C4-2B (cell line): Measurements from ENCODE around the gene SLC36A1.
A peak's percentile ranks its signal among the peaks of the same experiment; 100 is the strongest.

Experiments
- H3K27ac ChIP-seq: fragments of 450-650 bp; 2 replicates; pipeline ENCODE4 v1.5.1; 2017
- CTCF ChIP-seq: fragments of 450-650 bp; conservative IDR thresholded peaks from 2 replicates; pipeline ENCODE4 v1.5.1; 2017; ENCODE audit warnings: mild to moderate bottlenecking
- ZFX ChIP-seq: fragments of 450-650 bp; IDR thresholded peaks from 2 replicates; pipeline ENCODE4 v1.6.1; 2017

The SLC36A1 gene

DNA sequence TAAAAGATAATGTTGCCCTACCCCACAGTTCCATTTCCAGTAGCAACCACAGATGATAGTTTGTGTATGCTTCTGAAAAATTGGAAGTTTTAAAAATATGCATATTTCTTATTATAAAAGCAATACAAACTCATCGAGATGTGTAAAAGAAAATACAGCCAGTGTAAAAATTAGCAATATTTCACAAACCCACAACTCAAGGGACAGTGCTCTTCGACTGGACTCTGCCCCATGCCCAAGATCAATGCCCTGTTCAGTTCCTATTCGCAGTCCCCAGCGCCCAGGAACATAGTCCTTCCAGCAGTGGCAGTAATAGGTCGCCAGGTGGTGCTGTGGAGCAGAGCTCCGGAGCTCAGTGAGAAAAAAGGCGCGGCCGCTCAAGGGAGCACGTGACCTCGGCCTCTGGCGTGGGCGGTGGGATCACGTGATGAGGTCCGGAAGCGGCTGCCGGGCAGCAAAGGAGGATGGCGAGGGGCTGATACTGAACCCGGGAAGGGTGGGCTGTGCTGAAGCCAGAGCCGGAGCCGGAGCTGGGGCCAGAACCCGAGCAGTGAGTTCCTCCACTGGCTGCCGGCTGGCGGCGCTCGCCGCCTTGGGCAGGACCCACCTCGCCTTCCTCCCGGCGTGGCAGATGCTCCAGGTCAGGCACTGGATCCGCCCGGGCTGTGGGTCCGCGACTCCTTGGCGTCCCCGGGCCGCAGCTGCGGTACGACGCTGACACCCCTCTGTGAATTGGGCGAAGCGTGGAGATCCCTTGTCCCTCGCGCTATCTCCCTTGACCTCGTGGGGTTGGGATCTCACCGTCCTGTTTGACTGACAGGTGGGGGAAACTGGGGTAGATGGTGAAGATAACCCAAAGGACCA, at the start of gene SLC36A1:
Gene SLC36A1 (plus strand): TSS at position 430 of the 864 bp plus-strand sequence. CDS start 11,190 bp downstream, outside the sequence.
- TF ChIP-seq CTCF (peak; percentile 98), ZFX (no peak)
- peak within 1 kb of the TSS; percentile 74 for H3K27ac ChIP-seq

GRCh38 chr5:151405334-151406160, 41.9 kb upstream of the SLC36A1 start:
- H3K27ac ChIP-seq: no peak overlapping the region
- TF ChIP-seq CTCF (no peak), ZFX (no peak)

GRCh38 chr5:151406322-151406947, 41.0 kb upstream of the SLC36A1 start:
- H3K27ac ChIP-seq: no peak overlapping the region

DNA sequence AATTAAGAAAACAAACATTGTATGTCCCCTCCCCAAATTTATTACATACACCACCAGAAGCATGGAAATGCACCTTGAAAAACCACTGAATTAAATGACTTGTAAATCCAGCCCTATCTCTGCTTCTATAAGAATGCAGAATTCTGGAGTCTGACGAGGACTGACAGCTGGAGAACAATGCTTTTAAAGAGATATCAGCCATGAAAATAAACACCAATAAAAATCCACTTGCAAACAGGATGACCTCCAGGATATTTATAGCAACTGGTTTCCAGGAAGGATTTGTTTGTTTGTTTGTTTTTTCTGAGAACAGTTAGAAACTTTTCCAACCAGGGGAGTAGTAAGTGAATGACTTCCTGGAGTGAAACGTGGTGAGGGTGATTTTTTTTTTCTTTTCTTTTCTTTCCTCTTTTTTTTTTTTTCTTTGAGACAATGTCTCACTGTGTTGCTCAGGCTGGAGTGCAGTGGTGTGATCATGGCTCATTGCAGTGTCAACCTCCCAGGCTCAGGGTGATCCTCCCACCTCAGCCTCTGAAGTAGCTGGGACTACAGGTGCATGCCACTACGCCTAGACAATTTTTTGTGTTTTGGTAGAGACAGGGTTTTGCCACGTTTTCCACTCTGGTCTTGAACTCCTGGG, 38.7 kb upstream of the SLC36A1 start:
- H3K27ac ChIP-seq: peak overlapping the region; percentile 86
- TF ChIP-seq ZFX (no peak), CTCF (no peak)

More at GRCh38 chr5:151406322-151406947, 41.0 kb upstream of the SLC36A1 start:
- TF ChIP-seq ZFX (no peak), CTCF (peak; percentile 76)

DNA sequence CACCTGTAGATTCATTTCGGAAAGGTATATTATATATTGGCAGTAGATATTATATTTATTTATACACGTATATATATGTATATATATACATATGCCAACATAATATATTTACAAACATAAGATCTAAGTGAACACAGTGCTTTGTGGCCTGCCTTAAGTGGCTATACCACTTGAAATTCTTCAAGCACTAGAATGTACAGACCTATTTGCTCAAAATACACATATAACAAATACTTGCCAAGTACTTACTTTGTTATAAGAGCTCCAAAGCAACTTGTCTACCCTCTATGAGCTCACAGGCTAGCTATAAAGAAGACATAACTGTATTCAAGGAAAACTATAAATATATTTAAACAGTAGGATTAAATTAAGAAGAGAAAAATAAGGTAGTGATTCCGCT, 33.6 kb upstream of the SLC36A1 start:
- H3K27ac ChIP-seq: peak overlapping the region; percentile 76; the same call in 1 of the 2 replicates
- TF ChIP-seq ZFX: no peak
- no peak for TF ChIP-seq CTCF

DNA sequence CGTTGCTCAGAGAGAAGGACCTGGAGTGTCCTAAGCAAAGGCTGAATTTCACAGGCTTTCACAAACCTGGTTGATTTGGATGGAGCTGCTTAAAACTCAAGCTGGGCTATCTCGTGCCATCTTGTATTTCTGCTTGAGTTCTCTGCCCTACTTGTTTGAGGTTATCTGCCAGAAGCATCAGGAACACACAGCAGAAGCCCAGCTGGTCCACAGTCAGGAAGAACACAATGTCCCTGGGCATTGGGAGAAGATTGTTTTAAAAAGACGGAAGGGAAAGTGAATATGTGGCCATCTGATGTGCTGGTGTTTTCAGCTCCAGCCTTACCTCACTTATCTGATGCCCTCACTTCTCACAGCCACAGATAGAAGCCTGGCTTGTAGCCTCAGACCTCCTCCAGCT, 32.9 kb upstream of the SLC36A1 start:
- TF ChIP-seq CTCF (no peak), ZFX (no peak)
- peak overlapping the region; percentile 76 for H3K27ac ChIP-seq
